Neural progenitor cell (in vitro differentiated cells): ENCODE results near the gene AMIGO1. TPM values are rescaled to one million over a fixed set of nuclear protein-coding genes. Genes with fewer than 3 reads are reported as not detected.

ENCODE experiments used
- DNase-seq: peaks from one replicate; pipeline ENCODE4 v3.0.0-alpha.2; 2016; ENCODE audit warnings: low spot score
- H2AFZ ChIP-seq: fragments of 200-600 bp; sonication (generic); replicated peaks from 2 replicates; pipeline ENCODE4 v1.6.1; 2016; ENCODE audit warnings: antibody characterized with exemption
- H3F3A ChIP-seq: fragments of 200-600 bp; sonication (generic); 2 replicates; pipeline ENCODE4 v1.6.1; 2016; ENCODE audit warnings: antibody characterized with exemption, low read depth
- H3K27ac ChIP-seq: fragments of 200-600 bp; sonication (generic); 2 replicates; pipeline ENCODE4 v1.5.1; 2016; ENCODE audit warnings: mild to moderate bottlenecking
- H3K27me3 ChIP-seq: fragments of 200-600 bp; sonication (generic); 2 replicates; pipeline ENCODE4 v1.6.1; 2016; ENCODE audit warnings: mild to moderate bottlenecking, moderate library complexity
- H3K36me3 ChIP-seq: fragments of 200-600 bp; sonication (generic); 2 replicates; pipeline ENCODE4 v1.5.1; 2016
- H3K4me1 ChIP-seq: fragments of 200-600 bp; sonication (generic); 2 replicates; pipeline ENCODE4 v1.6.1; 2016; ENCODE audit warnings: mixed run types
- H3K4me2 ChIP-seq: fragments of 200-600 bp; sonication (generic); 2 replicates; pipeline ENCODE4 v1.6.1; 2016
- H3K4me3 ChIP-seq: fragments of 200-600 bp; sonication (generic); 2 replicates; pipeline ENCODE4 v1.5.1; 2016
- H3K79me2 ChIP-seq: fragments of 200-600 bp; sonication (generic); 2 replicates; pipeline ENCODE4 v1.6.1; 2016; ENCODE audit warnings: low read depth
- H3K9ac ChIP-seq: fragments of 200-600 bp; sonication (generic); 2 replicates; pipeline ENCODE4 v1.6.1; 2016
- H3K9me3 ChIP-seq: fragments of 200-600 bp; sonication (generic); 2 replicates; pipeline ENCODE4 v1.5.1; 2016; ENCODE audit warnings: low read depth
- H4K20me1 ChIP-seq: fragments of 200-600 bp; sonication (generic); 2 replicates; pipeline ENCODE4 v1.6.1; 2016; ENCODE audit warnings: low read depth
- H3K27ac Mint-ChIP-seq: 3 replicates; pipeline ENCODE4 v1.8.0; 2021; ENCODE audit warnings: mixed read lengths
- H3K27me3 Mint-ChIP-seq: 2 replicates; pipeline ENCODE4 v1.8.0; 2022; ENCODE audit warnings: low read depth, mild to moderate bottlenecking, inconsistent platforms, moderate library complexity, mixed read lengths; ENCODE audit not compliant: insufficient read depth
- H3K36me3 Mint-ChIP-seq: 3 replicates; pipeline ENCODE4 v1.8.0; 2021; ENCODE audit warnings: mixed read lengths
- H3K4me1 Mint-ChIP-seq: 3 replicates; pipeline ENCODE4 v1.8.0; 2021; ENCODE audit warnings: mixed read lengths
- H3K4me3 Mint-ChIP-seq: 3 replicates; pipeline ENCODE4 v1.8.0; 2021; ENCODE audit warnings: mild to moderate bottlenecking, moderate library complexity, mixed read lengths
- H3K9me3 Mint-ChIP-seq: 3 replicates; pipeline ENCODE4 v1.8.0; 2020; ENCODE audit warnings: mixed read lengths
- EZH2 ChIP-seq: fragments of 200-600 bp; sonication (generic); IDR thresholded peaks from 2 replicates; pipeline ENCODE4 v1.6.1; 2017; ENCODE audit warnings: antibody characterized with exemption, mild to moderate bottlenecking, moderate library complexity
- EZH2phosphoT487 ChIP-seq: fragments of 200-600 bp; sonication (generic); IDR thresholded peaks from 2 replicates; pipeline ENCODE4 v1.6.1; 2017; ENCODE audit warnings: antibody characterized with exemption
- total RNA-seq: library from RNA; depleted of rRNA; stranded (reverse); fragments of >200 nt; gene quantifications from 2 replicates; pipeline ENCODE4 v1.2.3, GENCODE V29; 2015; ENCODE audit warnings: low replicate concordance
- TF ChIP-seq, protein P1 (sequence below): fragments of 200-600 bp; sonication (generic); IDR thresholded peaks from 2 replicates; pipeline ENCODE4 v1.5.1; 2017; ENCODE audit warnings: antibody characterized with exemption, mild to moderate bottlenecking

The AMIGO1 gene
- total RNA-seq, 1 donor from 2014 or later, result 4.5 TPM

DNA sequence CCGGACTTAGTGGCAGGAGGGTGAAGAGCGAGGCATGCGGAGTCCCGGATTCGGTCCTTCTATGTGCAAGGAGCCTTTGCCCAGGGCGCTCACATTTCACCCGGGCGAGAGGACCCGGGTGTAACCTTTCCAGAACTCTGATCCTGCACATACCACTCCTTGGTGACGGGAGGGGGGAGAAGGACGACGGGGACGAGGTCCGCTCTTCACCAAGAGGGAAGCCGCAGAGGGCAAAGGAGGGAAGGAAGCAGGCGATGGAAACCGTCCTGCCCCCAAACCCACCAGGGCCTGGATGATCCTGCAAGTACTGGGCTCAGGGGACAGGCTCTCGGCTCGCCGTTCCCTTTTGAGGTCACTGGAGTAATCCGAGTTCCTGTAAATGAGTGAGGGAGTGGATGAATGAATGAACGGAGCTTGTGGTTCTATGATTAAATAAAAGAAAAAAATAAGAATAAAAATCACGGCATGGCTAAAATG lies 42.2 kb downstream of the AMIGO1 start:
- peak overlapping the region; percentile 52 for H3K4me3 ChIP-seq
- Mint-ChIP-seq H3K4me1 (peaks cover 2% of the 10 kb centered on the region), H3K36me3 (no peaks in the 10 kb centered on the region), H3K27ac (no peak overlapping the region), H3K4me3 (peak overlapping the region; percentile 82), H3K27me3 (peaks cover 57% of the 10 kb centered on the region), H3K9me3 (no peaks in the 10 kb centered on the region)
- TF ChIP-seq EZH2phosphoT487 (no peak), EZH2 (no peak)
- TF ChIP-seq, protein P1, sequence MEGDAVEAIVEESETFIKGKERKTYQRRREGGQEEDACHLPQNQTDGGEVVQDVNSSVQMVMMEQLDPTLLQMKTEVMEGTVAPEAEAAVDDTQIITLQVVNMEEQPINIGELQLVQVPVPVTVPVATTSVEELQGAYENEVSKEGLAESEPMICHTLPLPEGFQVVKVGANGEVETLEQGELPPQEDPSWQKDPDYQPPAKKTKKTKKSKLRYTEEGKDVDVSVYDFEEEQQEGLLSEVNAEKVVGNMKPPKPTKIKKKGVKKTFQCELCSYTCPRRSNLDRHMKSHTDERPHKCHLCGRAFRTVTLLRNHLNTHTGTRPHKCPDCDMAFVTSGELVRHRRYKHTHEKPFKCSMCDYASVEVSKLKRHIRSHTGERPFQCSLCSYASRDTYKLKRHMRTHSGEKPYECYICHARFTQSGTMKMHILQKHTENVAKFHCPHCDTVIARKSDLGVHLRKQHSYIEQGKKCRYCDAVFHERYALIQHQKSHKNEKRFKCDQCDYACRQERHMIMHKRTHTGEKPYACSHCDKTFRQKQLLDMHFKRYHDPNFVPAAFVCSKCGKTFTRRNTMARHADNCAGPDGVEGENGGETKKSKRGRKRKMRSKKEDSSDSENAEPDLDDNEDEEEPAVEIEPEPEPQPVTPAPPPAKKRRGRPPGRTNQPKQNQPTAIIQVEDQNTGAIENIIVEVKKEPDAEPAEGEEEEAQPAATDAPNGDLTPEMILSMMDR, result no peak
- peak overlapping the region; percentile 4 for H2AFZ ChIP-seq
- peaks cover 25% of the 10 kb centered on the region for H3F3A ChIP-seq
- no peaks in the 10 kb centered on the region for H3K36me3 ChIP-seq
- H3K27ac ChIP-seq, result no peak overlapping the region
- peaks cover 4% of the 10 kb centered on the region for H3K4me1 ChIP-seq
- H3K27me3 ChIP-seq, result peaks cover 99% of the 10 kb centered on the region
- H3K9me3 ChIP-seq, result no peaks in the 10 kb centered on the region
- peak; percentile 40 for DNase-seq
- H3K79me2 ChIP-seq, result no peaks in the 10 kb centered on the region
- peaks cover 12% of the 10 kb centered on the region for H4K20me1 ChIP-seq
- H3K9ac ChIP-seq, result no peak overlapping the region
- peak overlapping the region; percentile 86 for H3K4me2 ChIP-seq

DNA sequence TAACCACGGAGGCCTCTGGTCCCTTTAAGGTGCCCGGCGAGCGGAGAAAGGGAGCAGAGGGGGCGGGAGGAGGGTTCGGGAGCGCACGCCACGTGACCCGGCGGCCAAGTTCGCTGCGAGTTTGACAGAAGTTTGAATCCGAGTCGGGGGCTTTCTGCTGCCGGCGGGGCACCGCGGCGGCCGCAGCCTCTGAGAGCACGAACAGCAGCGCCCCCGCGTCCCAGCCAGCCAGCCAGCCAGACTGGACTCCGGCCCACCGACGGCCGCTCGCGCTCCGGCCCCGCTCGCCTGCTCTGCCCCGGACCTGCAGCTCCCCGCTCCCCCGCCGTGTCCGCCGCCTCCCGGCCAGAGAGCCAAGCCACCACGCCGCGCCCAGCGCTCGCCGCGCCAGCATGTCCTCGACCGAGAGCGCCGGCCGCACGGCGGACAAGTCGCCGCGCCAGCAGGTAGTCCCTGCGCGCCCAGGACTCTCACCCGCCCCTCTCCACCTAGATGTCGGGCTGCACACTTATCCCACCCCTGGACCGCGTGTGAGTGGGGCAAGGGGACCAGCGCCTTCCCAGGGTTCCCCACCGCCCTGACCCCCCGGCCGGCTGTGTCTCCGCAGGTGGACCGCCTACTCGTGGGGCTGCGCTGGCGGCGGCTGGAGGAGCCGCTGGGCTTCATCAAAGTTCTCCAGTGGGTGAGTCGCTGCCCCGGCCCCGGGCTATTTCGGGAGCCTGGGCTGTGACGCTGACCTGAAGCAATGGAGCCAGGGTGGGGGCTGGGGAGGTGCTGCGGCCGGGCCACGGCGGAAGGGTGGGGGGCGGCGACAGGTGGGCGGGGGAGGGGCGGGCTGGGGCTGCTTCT lies 42.9 kb downstream of the AMIGO1 start, which contains the start of gene SYPL2:
TSS of gene SYPL2 (plus strand) at position 95 of the 849 bp plus-strand sequence. CDS start at position 393, 298 bp downstream.
- no peaks in the 10 kb centered on the region for H3K79me2 ChIP-seq
- Mint-ChIP-seq H3K27ac (no peak within 1 kb of the TSS), H3K4me3 (peak within 1 kb of the TSS; percentile 86), H3K36me3 (no peaks in the 10 kb centered on the region), H3K4me1 (peaks cover 2% of the 10 kb centered on the region), H3K9me3 (no peaks in the 10 kb centered on the region), H3K27me3 (peaks cover 56% of the 10 kb centered on the region)
- H3K27me3 ChIP-seq, result peaks cover 100% of the 10 kb centered on the region
- no peaks in the 10 kb centered on the region for H3K9me3 ChIP-seq
- peak within 1 kb of the TSS; percentile 86 for H3K4me2 ChIP-seq
- H4K20me1 ChIP-seq, result peaks cover 12% of the 10 kb centered on the region
- no peak within 1 kb of the TSS for H3K27ac ChIP-seq
- peak within 1 kb of the TSS; percentile 72 for H2AFZ ChIP-seq
- TF ChIP-seq, protein P1, result no peak
- TF ChIP-seq EZH2 (peak; percentile 98), EZH2phosphoT487 (peak; percentile 92)
- no peaks in the 10 kb centered on the region for H3K36me3 ChIP-seq
- peaks cover 25% of the 10 kb centered on the region for H3F3A ChIP-seq
- H3K4me1 ChIP-seq, result peaks cover 4% of the 10 kb centered on the region
- DNase-seq, result peak; percentile 71
- peak within 1 kb of the TSS; percentile 52 for H3K4me3 ChIP-seq
- H3K9ac ChIP-seq, result no peak within 1 kb of the TSS

DNA sequence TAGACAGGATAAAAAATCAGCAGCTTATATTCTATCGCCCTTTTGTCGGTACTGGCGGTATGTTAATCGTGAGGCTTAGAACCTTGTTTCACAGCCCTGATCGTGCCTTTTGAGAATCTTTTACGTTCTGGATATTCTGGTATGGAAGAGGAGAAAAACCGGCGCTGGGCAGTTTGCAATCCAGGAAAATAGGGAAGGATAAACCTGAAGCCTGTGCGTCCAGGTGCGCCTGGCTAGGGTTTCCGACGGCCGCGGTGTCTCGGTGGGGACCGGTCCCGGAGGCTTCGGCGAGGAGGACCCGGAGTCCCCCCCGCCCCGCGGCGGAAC lies 43.4 kb downstream of the AMIGO1 start:
- peak overlapping the region; percentile 86 for H3K4me3 Mint-ChIP-seq
- H3K27me3 Mint-ChIP-seq, result peaks cover 58% of the 10 kb centered on the region
- peaks cover 12% of the 10 kb centered on the region for H4K20me1 ChIP-seq
- no peaks in the 10 kb centered on the region for H3K9me3 Mint-ChIP-seq
- no peak for DNase-seq
- H3K27me3 ChIP-seq, result peaks cover 100% of the 10 kb centered on the region
- no peak overlapping the region for H3K27ac ChIP-seq
- H3K27ac Mint-ChIP-seq, result no peak overlapping the region
- H3K9me3 ChIP-seq, result no peaks in the 10 kb centered on the region
- no peaks in the 10 kb centered on the region for H3K36me3 Mint-ChIP-seq
- peaks cover 25% of the 10 kb centered on the region for H3F3A ChIP-seq
- H3K4me3 ChIP-seq, result peak overlapping the region; percentile 52
- H3K79me2 ChIP-seq, result no peaks in the 10 kb centered on the region
- TF ChIP-seq EZH2phosphoT487, result no peak
- no peak for TF ChIP-seq EZH2
- TF ChIP-seq, protein P1, result no peak
- H2AFZ ChIP-seq, result peak overlapping the region; percentile 72
- peaks cover 2% of the 10 kb centered on the region for H3K4me1 Mint-ChIP-seq
- H3K4me1 ChIP-seq, result peaks cover 4% of the 10 kb centered on the region
- H3K36me3 ChIP-seq, result no peaks in the 10 kb centered on the region
- no peak overlapping the region for H3K9ac ChIP-seq
- H3K4me2 ChIP-seq, result peak overlapping the region; percentile 86
